GM19328 (cell line): Measurements from ENCODE around the gene UBR3.
"Not testable (repeated sequence)": the region's sequence is repeated elsewhere in the genome, so short reads cannot be mapped to it uniquely, and the experiment has no call there.

Source experiments
- ATAC-seq: cut with Tn5 transposase; IDR thresholded peaks from one replicate; pipeline ENCODE4 v1.9.1; 2021; ENCODE audit warnings: mild to moderate bottlenecking, moderate library complexity; ENCODE audit not compliant: unreplicated experiment

The UBR3 gene

DNA sequence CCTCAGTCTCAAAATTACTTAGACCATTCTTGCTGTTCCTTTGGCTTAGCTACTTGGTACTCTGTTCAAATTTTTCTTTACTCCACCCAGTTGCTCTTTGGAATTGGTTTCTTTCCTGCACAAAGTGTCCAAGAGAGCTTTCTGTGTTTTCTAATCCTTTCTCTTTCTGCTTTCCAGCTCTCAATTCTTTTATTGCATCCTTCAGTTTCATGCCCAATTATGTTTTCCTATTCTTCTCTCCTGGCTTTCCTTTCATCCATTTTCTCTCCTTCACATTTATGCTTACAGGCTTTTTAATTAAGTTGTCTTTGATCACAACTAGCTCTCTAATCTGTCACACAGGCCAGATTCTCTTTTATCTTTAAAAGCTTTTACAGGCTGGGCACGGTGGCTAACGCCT is 38.2 kb downstream of the UBR3 start:
- ATAC-seq, result no peak

DNA sequence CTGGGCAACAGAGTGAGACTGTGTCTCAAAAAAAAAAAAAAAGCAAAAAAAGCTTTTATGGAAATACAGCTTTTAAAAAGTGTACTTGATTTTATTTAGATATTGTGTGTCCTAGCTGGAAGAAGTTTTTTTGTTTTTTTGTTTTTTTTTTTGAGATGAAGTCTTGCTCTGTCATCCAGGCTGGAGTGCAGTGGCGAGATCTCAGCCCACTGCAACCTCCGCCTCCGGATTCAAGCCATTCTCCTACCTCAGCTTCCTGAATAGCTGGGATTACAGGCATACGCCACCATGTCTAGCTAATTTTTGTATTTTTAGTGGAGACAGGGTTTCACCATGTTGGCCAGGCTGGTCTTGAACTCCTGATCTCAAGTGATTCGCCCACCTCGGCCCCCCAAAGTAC is 39.0 kb downstream of the UBR3 start:
- not testable (repeated sequence) for ATAC-seq

DNA sequence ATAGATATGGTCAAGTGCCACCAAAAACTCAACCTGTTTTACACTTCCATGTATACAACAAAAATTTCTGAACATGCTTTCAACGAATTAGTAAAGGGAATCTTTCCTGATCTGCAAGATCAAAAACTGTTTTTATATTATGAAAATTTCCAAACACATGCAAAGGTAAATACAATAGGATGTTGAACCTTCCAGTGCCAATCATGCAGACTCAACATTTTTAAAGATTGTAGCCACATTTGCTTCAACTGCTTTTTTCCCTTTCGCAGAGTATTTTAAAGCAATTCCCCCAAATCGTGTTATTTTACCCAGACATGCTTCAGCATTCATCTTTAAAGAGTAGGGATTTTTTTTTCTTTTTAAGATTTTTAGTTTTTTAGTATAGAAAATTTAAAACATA is 40.3 kb downstream of the UBR3 start:
- ATAC-seq, result no peak

DNA sequence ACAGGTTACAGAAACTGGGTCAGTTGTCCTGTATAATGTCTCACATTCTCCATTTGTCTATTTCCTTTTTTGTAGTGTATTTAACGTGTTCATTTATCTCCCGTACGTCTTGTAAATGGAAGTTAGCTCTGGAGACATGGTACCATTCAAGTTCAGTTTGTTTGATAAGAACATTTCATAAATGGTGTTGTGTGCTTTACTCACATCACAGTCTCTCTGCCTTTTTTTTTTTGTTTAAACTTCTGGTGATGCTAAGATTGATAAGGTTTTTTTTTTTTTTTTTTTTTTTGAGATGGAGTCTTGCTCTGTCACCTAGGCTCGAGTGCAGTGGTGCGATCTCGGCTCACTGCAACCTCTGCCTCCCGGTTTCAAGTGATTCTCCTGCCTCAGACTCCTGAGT is 41.7 kb downstream of the UBR3 start:
- ATAC-seq, result no peak

DNA sequence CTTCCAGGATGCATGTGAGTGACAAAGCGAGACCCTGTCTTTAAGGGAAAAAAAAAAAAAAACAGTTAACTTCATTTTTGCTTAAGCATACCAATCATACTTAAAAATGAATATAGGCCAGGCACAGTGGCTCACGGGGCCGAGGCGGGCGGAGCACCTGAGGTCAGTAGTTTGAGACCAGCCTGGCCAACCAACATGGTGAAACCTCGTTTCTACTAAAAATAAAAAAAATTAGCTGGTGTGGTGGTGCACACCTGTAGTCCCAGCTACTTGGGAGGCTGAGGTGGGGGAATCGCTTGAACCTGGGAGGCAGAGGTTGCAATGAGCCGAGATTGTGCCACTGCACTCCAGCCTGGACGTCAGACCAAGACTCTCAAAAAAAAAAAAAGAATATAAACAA is 44.1 kb downstream of the UBR3 start:
- ATAC-seq, result not testable (repeated sequence)

DNA sequence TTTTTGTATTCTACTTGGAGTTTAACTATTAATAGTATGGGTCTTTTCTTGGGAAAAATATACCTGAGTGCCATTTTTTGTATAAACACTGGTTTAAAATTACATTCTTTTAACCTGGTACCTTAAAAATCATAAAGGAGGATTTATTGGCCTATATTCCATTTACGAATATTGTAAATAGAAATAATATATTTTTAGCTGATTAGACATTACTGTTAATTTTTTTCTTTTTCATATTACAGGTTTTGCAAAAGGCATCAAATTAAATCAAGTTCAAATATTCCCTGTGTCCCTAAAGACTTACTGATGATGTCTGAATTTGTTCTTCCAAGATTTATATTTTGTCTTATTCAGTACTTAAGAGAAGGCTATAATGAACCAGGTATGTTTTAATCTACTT is 44.7 kb downstream of the UBR3 start:
- no peak for ATAC-seq

DNA sequence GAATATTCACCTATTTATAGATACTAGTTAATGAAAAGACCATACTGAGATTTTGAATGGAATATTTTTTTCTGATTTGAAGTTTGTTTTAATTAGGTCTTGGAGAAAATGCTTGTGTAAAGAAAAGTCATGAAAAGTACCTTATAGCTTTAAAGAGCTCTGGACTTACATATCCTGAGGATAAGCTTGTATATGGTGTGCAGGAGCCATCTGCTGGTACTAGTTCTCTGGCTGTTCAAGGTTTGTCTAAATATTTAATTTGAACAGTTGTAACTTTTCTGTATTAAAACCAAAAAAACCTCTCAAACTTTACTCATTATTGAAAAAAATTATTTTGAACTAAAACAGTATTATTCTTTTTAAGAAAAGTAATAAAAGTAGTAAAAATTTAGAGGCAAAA is 50.1 kb downstream of the UBR3 start:
- no peak for ATAC-seq

DNA sequence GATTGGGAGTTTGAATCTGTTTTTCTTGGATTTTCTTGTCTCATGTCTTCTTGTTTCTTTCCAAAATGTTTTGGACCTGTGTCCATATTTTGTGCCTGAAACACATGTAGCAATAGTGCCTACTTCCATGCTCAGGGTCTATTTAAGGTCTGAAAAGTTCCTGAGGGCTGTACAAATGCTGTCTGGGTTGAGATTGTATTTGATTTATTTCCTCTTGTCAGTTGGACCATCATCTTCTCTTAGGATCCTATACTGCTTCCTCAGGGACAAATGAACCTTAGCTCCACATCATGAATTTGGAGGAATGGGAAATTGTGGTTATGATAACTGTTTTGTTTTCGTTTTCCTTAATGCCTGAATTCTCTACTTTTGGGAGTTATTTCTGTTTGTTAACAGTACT is 59.9 kb downstream of the UBR3 start:
- ATAC-seq, result no peak

DNA sequence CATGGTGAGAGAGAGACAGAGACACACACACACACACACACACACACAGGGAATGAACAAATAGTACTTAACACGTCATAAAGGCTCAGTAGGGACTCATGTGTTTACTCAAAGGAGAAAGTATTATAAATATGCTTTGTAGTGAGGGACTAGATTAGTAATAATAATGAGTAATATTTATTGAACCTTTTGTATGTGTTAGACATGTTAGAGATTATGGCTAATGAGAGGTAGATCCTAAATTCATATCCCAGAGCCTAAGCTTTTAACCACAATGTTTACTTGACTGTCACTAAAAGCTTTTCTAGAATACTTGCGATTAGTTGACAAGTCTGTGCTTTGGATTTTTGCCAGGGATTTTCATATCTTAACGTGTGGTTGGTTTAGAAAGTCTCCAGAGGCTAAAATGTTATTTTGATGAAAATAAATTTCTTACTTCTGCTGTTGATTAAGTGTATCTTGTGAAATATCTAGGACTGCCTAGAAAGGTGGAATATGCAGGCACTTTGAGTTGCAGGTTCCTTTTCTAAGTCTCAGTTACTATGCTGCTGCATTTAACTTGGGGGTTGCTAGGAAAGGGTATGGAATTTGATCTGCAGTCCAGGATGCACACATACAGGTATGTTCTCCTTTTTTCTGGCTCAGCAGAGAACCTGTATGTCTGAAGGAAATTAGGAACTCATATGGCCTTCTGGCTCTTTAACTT is 64.5 kb downstream of the UBR3 start:
- no peak for ATAC-seq

DNA sequence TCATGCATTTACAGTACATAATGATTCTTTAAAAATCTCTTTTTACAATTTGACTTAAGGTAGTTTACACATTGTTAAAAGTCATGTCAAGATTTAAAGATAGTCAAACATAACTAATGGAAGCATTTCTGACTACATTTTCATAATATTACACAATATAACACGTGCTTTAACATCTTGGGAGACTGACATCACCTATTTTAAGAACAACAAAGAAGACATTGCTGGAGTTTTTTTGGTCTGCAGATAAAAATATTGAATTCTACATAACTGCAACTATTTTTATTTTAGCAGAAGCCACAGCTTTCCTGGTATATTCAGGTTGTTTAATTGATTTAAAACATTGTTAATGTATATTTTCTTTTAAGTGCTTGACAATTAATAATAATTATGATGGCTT is 65.7 kb downstream of the UBR3 start:
- no peak for ATAC-seq

DNA sequence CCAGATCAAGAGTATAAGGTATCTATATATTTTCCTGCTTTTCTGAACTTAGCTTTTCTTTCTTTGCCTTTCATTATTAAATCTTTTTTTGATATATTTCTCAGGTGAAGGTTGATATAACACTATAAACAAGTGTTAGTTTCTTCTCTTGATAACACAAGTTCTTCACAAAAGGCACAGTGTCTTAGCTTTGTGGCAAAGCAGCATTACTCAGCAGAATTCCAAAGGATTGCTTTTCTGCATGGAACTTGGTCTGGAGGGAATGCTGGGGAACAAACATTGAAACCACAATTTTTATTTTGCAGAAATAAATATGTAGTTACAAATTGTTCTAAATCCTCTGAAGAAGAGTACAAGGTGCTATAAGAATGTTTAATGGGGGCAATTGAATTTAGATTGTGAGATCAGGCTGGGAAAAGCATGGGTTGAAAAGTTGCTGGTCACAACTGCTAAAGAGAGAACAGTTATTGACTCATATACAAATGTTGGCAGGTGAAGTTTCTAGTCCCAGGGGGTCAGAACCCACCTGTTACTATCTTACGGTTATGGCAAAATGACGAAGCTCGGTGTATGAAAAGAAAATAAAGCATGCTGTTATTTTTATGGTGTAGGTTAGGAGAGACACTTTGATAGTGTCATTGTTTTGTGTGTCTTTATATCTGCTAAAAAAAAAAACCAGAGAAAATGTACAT is 68.2 kb downstream of the UBR3 start:
- no peak for ATAC-seq

DNA sequence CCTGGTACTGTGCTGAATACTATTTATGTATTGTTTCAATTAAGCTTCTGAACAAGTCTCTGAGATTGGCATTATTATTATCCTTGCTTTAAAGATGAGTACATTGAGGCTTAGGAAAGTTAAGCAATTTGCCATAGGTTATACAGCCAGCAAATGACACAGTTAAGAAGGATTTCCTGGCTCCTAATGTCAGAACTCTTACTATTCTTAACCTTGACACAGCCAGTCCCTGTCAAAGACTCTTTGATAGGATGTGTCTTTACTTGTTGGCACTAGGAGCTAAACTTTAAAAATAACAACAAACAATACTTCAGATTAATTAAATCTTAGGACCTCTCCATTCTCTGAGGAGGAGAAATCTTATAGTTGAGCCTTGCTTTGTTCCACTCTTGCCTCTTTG is 70.6 kb downstream of the UBR3 start:
- no peak for ATAC-seq

DNA sequence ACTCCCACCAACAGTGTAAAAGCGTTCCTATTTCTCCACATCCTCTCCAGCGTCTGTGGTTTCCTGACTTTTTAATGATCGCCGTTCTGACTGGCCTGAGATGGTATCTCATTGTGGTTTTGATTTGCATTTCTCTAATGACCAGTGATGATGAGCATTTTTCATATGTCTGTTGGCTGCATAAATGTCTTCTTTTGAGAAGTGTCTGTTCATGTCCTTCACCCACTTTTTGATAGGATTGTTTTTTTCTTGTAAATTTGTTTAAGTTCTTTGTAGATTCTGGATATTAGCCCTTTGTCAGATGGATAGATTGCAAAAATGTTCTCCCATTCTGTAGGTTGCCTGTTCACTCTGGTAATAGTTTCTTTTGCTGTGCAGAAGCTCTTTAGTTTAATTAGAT is 72.8 kb downstream of the UBR3 start:
- not testable (repeated sequence) for ATAC-seq

DNA sequence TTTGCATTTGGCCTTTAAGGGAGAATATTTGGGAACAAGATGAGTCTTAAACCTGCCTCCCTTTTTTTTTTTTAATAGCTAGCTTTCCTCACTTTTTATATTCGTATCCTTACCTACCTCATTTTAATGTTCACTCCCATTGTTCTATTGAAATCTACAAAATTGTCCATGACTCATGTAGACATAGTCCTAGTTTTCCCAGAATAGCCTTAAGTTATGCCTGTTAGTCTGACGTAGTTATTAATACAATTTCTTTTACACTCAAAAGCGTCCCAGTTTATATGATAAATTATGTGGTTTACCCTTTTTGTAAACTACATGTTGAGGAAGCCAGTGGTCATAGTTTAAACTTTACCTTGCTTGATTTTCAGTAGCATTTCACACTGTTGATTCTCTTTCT is 73.4 kb downstream of the UBR3 start:
- no peak for ATAC-seq

DNA sequence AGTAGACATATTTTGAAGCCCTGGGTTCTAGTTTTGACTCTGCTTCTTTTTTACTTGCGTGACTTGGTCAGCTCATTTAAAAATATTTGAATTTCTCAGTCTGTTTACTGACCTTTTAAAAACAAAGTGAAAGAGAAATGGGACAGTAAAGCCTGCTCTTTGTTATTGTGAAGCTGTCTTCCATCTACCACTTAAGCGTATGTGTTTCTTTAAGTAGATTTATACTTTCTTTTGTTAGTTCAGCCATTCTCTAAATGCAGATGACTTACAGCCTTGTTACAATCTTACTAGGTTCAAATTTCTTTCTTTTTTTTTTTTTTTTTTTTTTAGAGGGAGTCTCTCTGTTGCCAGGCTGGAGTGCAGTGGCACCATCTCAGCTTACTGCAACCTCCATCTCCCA is 79.5 kb downstream of the UBR3 start:
- ATAC-seq, result no peak

DNA sequence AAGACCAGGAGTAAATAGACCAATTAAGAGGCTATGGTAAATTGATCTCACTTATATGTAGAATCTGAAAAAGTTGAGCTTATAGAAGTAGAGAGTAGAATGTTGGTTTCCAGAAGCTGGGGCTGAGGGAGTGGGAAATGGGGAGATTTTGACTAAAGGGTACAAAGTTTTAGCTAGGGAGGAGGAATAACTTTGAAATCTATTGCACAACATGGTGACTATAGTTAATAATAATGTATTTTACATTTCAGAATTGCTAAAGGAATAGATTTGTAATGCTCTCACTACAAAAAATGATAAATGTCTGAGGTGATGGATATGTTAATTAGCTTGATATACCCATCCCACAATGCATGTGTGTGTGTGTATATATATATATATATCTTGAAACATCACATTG is 82.1 kb downstream of the UBR3 start:
- no peak for ATAC-seq

DNA sequence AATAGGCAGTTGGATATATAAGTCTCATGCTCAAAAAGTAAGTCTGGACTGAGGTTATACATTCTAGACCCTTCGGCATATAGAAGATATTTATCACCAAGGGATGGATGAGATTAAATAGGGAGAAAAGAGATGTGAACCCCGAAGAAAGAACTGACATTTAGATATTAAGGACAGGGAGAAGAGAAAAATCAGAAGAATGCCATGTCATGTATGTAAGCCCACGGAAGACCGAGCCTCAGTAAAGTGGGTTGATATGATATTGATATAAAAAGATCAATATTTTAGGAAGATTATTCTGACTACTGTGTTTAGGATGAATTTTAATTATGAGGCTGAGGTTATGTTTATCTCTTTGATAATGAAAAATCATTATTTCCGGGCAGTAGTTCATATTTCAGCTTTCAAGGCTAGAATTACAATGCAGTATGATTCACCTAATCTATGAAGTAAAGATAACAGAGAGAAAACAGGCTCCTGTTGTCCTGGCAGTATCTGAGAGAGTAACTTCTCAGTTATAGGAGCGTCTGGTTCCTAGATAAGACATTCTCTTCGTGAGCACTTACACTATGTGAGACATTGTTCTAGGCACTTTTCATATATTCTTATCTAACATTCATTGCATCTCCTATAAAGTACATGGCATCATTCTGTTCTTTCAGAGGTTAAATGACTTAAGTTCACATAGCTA is 83.0 kb downstream of the UBR3 start:
- no peak for ATAC-seq

DNA sequence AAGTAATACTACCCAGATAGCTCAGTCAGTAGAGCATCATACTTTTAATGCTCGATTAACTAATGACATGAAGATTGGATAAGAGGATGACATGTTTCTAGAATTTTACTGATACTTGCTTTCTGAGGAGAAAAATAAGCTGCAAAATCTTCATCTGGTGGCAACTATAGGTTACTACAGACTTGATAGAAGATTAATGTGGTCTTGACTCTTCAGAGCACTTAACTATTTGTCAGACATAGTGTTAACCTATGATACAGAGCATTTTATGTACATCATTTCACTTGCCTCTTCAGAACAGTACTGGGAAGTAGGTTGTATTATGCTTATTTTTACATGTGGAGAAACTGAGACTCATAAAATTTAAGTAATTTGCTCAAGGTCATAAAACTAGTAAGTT is 83.9 kb downstream of the UBR3 start:
- ATAC-seq, result no peak

DNA sequence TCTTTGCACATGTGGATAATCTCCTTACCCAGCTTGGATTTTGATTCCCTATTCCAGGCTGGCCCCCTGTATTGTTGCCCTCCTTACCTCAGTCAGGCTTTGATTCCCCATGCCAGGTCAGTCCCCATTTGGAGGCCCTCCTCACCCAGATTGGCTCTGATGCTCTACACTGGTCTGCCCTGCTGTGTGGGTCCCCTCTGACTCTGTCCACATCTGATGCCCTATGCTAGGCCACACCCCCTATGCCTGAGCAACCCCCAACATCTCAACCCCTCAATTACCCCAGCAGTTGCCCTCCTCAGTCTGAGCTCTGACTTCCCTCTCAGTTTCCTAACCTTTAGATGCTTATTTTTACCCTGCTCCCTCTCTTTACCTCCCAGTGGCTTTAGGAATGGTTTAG is 89.4 kb downstream of the UBR3 start:
- ATAC-seq, result no peak

DNA sequence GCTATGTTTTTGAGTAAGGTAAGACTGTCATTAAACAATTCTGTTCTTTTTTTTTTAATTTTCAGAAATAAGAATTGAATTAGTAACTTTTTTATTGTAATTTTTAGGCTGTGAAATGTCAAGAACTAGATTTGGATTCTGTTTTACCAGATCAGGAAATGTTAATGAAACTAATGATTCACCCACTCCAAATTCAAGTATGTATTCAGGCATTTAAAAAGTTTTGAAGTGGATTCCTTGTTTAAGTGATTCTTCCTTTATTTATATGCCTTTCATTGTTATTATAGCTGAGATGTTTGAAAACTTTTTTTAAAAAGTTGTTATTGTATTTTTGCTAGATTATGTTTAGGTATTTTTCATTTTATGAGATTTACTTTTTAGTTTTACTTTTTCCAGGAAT is 96.7 kb downstream of the UBR3 start:
- no peak for ATAC-seq

DNA sequence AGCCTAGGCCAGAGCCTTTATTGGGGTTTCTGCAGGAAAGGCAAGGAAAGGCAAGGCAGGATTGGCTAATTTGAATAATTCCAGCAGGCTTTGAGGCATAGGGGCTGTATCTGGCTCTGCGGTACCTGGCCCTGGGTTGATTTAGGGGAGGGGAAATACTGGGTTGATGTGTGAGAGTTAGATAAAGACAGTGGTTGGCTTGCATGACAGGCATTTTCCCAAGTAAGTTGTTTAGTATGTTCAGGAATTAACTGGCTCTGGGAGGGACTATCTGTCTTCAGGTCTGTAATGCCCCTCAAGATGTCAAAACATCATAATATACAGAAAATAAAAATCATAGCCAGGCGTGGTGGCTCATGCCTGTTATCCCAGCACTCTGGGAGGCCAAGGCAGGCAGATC is 98.7 kb downstream of the UBR3 start:
- ATAC-seq, result no peak

DNA sequence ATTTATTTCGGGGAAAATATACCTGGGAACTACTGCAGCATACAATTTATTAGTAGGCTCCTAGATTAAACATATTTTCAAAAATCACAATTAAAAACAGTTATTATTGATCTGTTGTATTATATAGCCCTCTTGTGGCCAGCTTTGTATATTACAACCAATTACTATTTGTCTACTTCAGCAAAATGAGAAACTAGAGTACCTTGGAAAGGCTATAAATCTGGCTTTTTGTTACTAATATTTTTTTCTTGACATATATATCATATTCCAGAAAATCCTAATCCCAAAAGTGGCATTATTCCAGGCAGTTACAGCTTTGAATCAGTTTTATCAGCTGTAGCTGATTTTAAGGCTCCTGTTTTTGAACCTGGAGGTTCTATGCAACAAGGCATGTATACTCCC is 101.2 kb downstream of the UBR3 start:
- no peak for ATAC-seq
